H9 (cell line): ENCODE results near the gene MGST2. TPM values are rescaled to one million over a fixed set of nuclear protein-coding genes. Genes with fewer than 3 reads are reported as not detected.

ENCODE experiments used
- DNase-seq: peaks from one replicate; pipeline ENCODE4 v3.0.0-alpha.2; 2017
- H2AFZ ChIP-seq: one replicate; pipeline ENCODE4 v1.6.1; 2013; ENCODE audit warnings: mild to moderate bottlenecking, low read length, control low read depth, moderate library complexity
- H2AK5ac ChIP-seq: 2 replicates; pipeline ENCODE4 v1.6.1; 2013; ENCODE audit warnings: low read length, control low read depth, mixed read lengths; ENCODE audit not compliant: insufficient read length
- H2BK120ac ChIP-seq: one replicate; pipeline ENCODE4 v1.6.1; 2013; ENCODE audit warnings: low read depth, mild to moderate bottlenecking, low read length, control low read depth, inconsistent platforms; ENCODE audit not compliant: poor library complexity, severe bottlenecking
- H2BK12ac ChIP-seq: 2 replicates; pipeline ENCODE4 v1.6.1; 2013; ENCODE audit warnings: low read length, control low read depth, mixed read lengths, low read depth; ENCODE audit not compliant: insufficient read length
- H2BK15ac ChIP-seq: 2 replicates; pipeline ENCODE4 v1.6.1; 2013; ENCODE audit warnings: low read depth, low read length, control low read depth
- H2BK20ac ChIP-seq: one replicate; pipeline ENCODE4 v1.6.1; 2013; ENCODE audit warnings: low read depth, mild to moderate bottlenecking, low read length, control low read depth, inconsistent platforms; ENCODE audit not compliant: poor library complexity, severe bottlenecking
- H2BK5ac ChIP-seq: 2 replicates; pipeline ENCODE4 v1.6.1; 2013; ENCODE audit warnings: low read length, control low read depth, mixed read lengths; ENCODE audit not compliant: insufficient read length
- H3K14ac ChIP-seq: 2 replicates; pipeline ENCODE4 v1.6.1; 2013; ENCODE audit warnings: low read length, control low read depth; ENCODE audit not compliant: insufficient read depth
- H3K18ac ChIP-seq: 2 replicates; pipeline ENCODE4 v1.6.1; 2013; ENCODE audit warnings: low read depth, mild to moderate bottlenecking, mixed read lengths, low read length, control low read depth; ENCODE audit not compliant: insufficient read length
- H3K23ac ChIP-seq: 2 replicates; pipeline ENCODE4 v1.6.1; 2013; ENCODE audit warnings: low read length, control low read depth, mixed read lengths, low read depth; ENCODE audit not compliant: insufficient read length
- H3K23me2 ChIP-seq: 2 replicates; pipeline ENCODE4 v1.6.1; 2013; ENCODE audit warnings: low read depth, mild to moderate bottlenecking, mixed read lengths, low read length, control low read depth; ENCODE audit not compliant: insufficient read length, poor library complexity, severe bottlenecking
- H3K27ac ChIP-seq: 2 replicates; pipeline ENCODE4 v1.5.1; 2013; ENCODE audit warnings: low read length, control low read depth, mixed read lengths, low read depth; ENCODE audit not compliant: insufficient read length
- H3K27me3 ChIP-seq: 2 replicates; pipeline ENCODE4 v1.6.1; 2013; ENCODE audit warnings: low read length, control low read depth, inconsistent platforms; ENCODE audit not compliant: insufficient read depth
- H3K4ac ChIP-seq: 2 replicates; pipeline ENCODE4 v1.6.1; 2013; ENCODE audit warnings: low read depth, mild to moderate bottlenecking, control low read depth, inconsistent platforms, low read length, moderate library complexity
- H3K4me1 ChIP-seq: 2 replicates; pipeline ENCODE4 v1.6.1; 2013; ENCODE audit warnings: low read length, control low read depth, inconsistent platforms; ENCODE audit not compliant: insufficient read depth
- H3K4me2 ChIP-seq: 2 replicates; pipeline ENCODE4 v1.6.1; 2013; ENCODE audit warnings: low read length, control low read depth, mixed read lengths; ENCODE audit not compliant: insufficient read length, insufficient read depth
- H3K56ac ChIP-seq: 2 replicates; pipeline ENCODE4 v1.6.1; 2013; ENCODE audit warnings: low read depth, mild to moderate bottlenecking, mixed read lengths, low read length, control low read depth; ENCODE audit not compliant: insufficient read length
- H3K79me1 ChIP-seq: 2 replicates; pipeline ENCODE4 v1.6.1; 2013; ENCODE audit warnings: low read depth, mild to moderate bottlenecking, moderate library complexity, low read length, control low read depth, inconsistent platforms; ENCODE audit not compliant: insufficient read depth, poor library complexity, severe bottlenecking
- H3K79me2 ChIP-seq: 2 replicates; pipeline ENCODE4 v1.6.1; 2013; ENCODE audit warnings: low read length, control low read depth, inconsistent platforms; ENCODE audit not compliant: insufficient read depth
- H3K9ac ChIP-seq: 2 replicates; pipeline ENCODE4 v1.6.1; 2013; ENCODE audit warnings: low read length, control low read depth, mixed read lengths; ENCODE audit not compliant: insufficient read length; ENCODE audit errors: extremely low read depth
- H3K9me3 ChIP-seq: one replicate; pipeline ENCODE4 v1.6.1; 2013; ENCODE audit warnings: low read depth, low read length, inconsistent platforms; ENCODE audit not compliant: control insufficient read depth
- H3T11ph ChIP-seq: one replicate; pipeline ENCODE4 v1.6.1; 2013; ENCODE audit warnings: mild to moderate bottlenecking, low read length, control low read depth, inconsistent platforms
- H4K20me1 ChIP-seq: one replicate; pipeline ENCODE4 v1.6.1; 2013; ENCODE audit not compliant: control insufficient read depth, insufficient read length, insufficient read depth
- H4K5ac ChIP-seq: 2 replicates; pipeline ENCODE4 v1.6.1; 2013; ENCODE audit warnings: low read depth, mild to moderate bottlenecking, mixed read lengths, low read length, control low read depth; ENCODE audit not compliant: insufficient read length
- H4K8ac ChIP-seq: replicated peaks from 2 replicates; pipeline ENCODE4 v1.6.1; 2013; ENCODE audit warnings: low read length, control low read depth, mixed read lengths, low read depth; ENCODE audit not compliant: insufficient read length
- H4K91ac ChIP-seq: 2 replicates; pipeline ENCODE4 v1.6.1; 2013; ENCODE audit warnings: low read depth, mild to moderate bottlenecking, moderate library complexity, mixed read lengths, low read length, control low read depth; ENCODE audit not compliant: insufficient read length
- H3K27ac Mint-ChIP-seq, 3 experiments: 2 replicates in 2 of 3; 3 replicates in 1 of 3; pipeline ENCODE4 v1.8.0; 2020 to 2021; ENCODE audit warnings: mixed read lengths in 3 of 3, mild to moderate bottlenecking in 1 of 3, moderate library complexity in 1 of 3
- H3K27me3 Mint-ChIP-seq: 2 replicates; pipeline ENCODE4 v1.8.0; 2021; ENCODE audit warnings: low read depth, mild to moderate bottlenecking, moderate library complexity, mixed read lengths
- H3K36me3 Mint-ChIP-seq, 3 experiments: 2 replicates in 2 of 3; 3 replicates in 1 of 3; pipeline ENCODE4 v1.8.0; 2020 to 2021; ENCODE audit warnings: low read depth in 3 of 3, mixed read lengths in 3 of 3; ENCODE audit not compliant: insufficient read depth in 1 of 3
- H3K4me1 Mint-ChIP-seq, 2 experiments: 2 replicates each; pipeline ENCODE4 v1.8.0; 2020; ENCODE audit warnings: mixed read lengths in 2 of 2
- H3K4me3 Mint-ChIP-seq, 2 experiments: 2 replicates in 1 of 2; 3 replicates in 1 of 2; pipeline ENCODE4 v1.8.0; 2020 to 2021; ENCODE audit warnings: mild to moderate bottlenecking in 2 of 2, mixed read lengths in 2 of 2, moderate library complexity in 1 of 2
- H3K9me3 Mint-ChIP-seq, 2 experiments: 2 replicates in 1 of 2; 3 replicates in 1 of 2; pipeline ENCODE4 v1.8.0; 2020; ENCODE audit warnings: mild to moderate bottlenecking in 2 of 2, mixed read lengths in 2 of 2, moderate library complexity in 1 of 2
- WGBS: extraction: QIAGEN DNeasy Blood & Tissue Kit; methylation state at CpG from one replicate; pipeline ENCODE4 v1.1.7; 2013; ENCODE audit warnings: missing lambda C conversion rate, low lambda C conversion rate, mixed read lengths; ENCODE audit not compliant: insufficient read length; ENCODE audit errors: extremely low coverage; 5-methylcytosine and 5-hydroxymethylcytosine counted together
- total RNA-seq: library from RNA; stranded (reverse); gene quantifications from 2 replicates; pipeline ENCODE4 v1.2.1, GENCODE V29; 2021
- TF ChIP-seq, protein P1 (sequence below): fragments of 200-600 bp; sonication (generic); conservative IDR thresholded peaks from 3 replicates; pipeline ENCODE4 v1.8.0; 2021; ENCODE audit warnings: antibody characterized with exemption, mild to moderate bottlenecking

The MGST2 gene
- total RNA-seq, 1 experiment from 2014 or later = 6.4 TPM

GRCh38 chr4:139694522-139695107 is 29.0 kb downstream of the MGST2 start:
- H3T11ph ChIP-seq = no peak overlapping the region
- H3K27me3 ChIP-seq = no peaks in the 10 kb centered on the region
- H2BK12ac ChIP-seq = no peak overlapping the region
- no peak overlapping the region for H2BK5ac ChIP-seq
- H2BK15ac ChIP-seq = no peak overlapping the region
- no peak overlapping the region for H4K8ac ChIP-seq
- H3K79me2 ChIP-seq = no peaks in the 10 kb centered on the region
- no peaks in the 10 kb centered on the region for H3K4me1 ChIP-seq
- H3K4me3 Mint-ChIP-seq = no peak overlapping the region
- no peaks in the 10 kb centered on the region for H3K79me1 ChIP-seq
- no peak overlapping the region for H3K4me2 ChIP-seq
- no peak overlapping the region for H2AFZ ChIP-seq
- H3K9ac ChIP-seq = no peak overlapping the region
- no peak overlapping the region for H3K4ac ChIP-seq
- H4K91ac ChIP-seq = no peak overlapping the region
- H3K4me1 Mint-ChIP-seq = no peaks in the 10 kb centered on the region
- no peaks in the 10 kb centered on the region; the same call in 1 of the 2 replicates for H3K27me3 Mint-ChIP-seq
- no peak for DNase-seq
- no peak overlapping the region for H2BK120ac ChIP-seq
- peaks cover 0 to 2% (median 0%) of the 10 kb centered on the region in 3 experiments; a peak in 2 of 7 replicates for H3K36me3 Mint-ChIP-seq
- no peak overlapping the region for H2AK5ac ChIP-seq
- WGBS = no CpG with 5 or more reads among the region's 3 CpGs
- H3K27ac Mint-ChIP-seq = no peak overlapping the region
- H3K56ac ChIP-seq = no peak overlapping the region
- no peaks in the 10 kb centered on the region for H3K23me2 ChIP-seq
- TF ChIP-seq, protein P1, sequence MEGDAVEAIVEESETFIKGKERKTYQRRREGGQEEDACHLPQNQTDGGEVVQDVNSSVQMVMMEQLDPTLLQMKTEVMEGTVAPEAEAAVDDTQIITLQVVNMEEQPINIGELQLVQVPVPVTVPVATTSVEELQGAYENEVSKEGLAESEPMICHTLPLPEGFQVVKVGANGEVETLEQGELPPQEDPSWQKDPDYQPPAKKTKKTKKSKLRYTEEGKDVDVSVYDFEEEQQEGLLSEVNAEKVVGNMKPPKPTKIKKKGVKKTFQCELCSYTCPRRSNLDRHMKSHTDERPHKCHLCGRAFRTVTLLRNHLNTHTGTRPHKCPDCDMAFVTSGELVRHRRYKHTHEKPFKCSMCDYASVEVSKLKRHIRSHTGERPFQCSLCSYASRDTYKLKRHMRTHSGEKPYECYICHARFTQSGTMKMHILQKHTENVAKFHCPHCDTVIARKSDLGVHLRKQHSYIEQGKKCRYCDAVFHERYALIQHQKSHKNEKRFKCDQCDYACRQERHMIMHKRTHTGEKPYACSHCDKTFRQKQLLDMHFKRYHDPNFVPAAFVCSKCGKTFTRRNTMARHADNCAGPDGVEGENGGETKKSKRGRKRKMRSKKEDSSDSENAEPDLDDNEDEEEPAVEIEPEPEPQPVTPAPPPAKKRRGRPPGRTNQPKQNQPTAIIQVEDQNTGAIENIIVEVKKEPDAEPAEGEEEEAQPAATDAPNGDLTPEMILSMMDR = no peak
- no peak overlapping the region for H3K18ac ChIP-seq
- no peak overlapping the region for H3K27ac ChIP-seq
- no peaks in the 10 kb centered on the region; a peak in 1 of 5 replicates for H3K9me3 Mint-ChIP-seq
- no peak overlapping the region for H2BK20ac ChIP-seq
- no peaks in the 10 kb centered on the region for H4K20me1 ChIP-seq
- H3K9me3 ChIP-seq = no peaks in the 10 kb centered on the region
- no peak overlapping the region for H3K23ac ChIP-seq
- no peak overlapping the region for H4K5ac ChIP-seq
- H3K14ac ChIP-seq = no peak overlapping the region
